GM12875 (cell line): ENCODE measurements around the gene GPRC5C.

ENCODE experiments used
- H3K4me3 ChIP-seq: one replicate; pipeline ENCODE4 v1.5.1; 2011; ENCODE audit warnings: low read depth, low read length, control low read depth
- CTCF ChIP-seq: IDR thresholded peaks from 2 replicates; pipeline ENCODE4 v1.5.1; 2011; ENCODE audit warnings: low read depth, mild to moderate bottlenecking, control low read depth, inconsistent platforms, low read length, moderate library complexity, borderline replicate concordance; ENCODE audit not compliant: insufficient read depth

Gene GPRC5C

DNA sequence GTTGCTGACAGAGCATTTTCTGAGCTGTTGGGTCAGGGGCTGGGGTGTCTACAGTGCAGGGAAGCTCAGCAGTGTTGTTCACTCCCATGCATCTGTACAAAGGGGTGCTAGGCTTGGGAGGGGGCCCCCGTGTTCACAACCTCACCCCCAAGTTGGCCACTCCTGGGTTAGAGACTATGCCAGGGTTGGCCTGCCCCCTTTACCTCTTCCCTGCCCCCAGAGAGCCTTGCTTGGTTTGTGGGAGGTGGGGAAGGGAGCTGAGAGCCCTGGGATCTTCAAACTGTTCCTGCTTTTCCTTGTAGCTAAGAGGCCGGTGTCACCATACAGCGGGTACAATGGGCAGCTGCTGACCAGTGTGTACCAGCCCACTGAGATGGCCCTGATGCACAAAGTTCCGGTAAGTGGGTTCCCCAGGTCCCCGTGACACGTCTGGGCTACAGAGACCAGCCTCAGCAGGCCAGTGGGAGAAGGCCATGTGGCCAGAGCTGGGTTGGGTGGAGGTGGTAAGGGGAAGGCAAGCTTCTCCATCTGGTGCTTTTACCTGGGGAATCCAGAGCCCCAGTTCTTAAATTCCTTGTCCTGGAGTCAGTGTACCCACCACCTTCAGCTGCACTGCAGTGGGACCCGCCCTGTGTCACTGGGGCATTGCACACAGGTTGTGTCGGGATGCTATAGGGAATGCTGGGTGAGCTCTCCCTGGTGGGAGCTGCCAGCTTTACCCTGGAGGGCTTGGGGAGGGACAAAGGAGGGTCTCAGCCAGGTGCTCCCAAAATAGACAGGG, 11.8 kb downstream of the GPRC5C start:
- no peak overlapping the region for H3K4me3 ChIP-seq
- no peak for TF ChIP-seq CTCF

DNA sequence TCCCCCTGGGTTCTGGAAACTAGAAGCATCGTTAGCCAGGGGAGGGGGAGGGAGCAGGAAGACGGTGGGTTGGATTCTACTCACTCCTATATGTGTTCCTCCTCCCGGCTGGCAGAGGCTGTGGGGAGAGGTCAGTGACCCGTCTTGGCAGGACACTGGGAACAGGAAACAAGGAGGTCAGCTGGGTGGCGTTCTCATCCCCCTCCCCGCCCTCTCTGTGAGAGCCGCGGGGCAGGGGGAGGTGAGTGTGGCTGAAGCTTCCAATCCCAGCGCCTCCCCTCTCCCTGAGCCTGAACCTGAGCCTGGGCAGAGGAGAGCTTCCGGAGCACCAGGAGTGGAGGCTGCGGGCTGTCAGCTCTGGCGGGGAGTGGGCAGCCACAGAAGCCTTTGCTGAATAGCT, 12.5 kb downstream of the GPRC5C start:
- TF ChIP-seq CTCF: no peak
- H3K4me3 ChIP-seq: no peak overlapping the region

- H3K4me3 ChIP-seq: no peak overlapping the region
- no peak for TF ChIP-seq CTCF
Measured at GRCh38 chr17:74445158-74445557, 13.3 kb downstream of the GPRC5C start.

GRCh38 chr17:74446551-74447500, 14.9 kb downstream of the GPRC5C start:
- no peak for TF ChIP-seq CTCF
- no peak overlapping the region for H3K4me3 ChIP-seq

GRCh38 chr17:74447628-74448159, 15.8 kb downstream of the GPRC5C start:
- no peak for TF ChIP-seq CTCF

GRCh38 chr17:74448756-74449155, 16.9 kb downstream of the GPRC5C start:
- H3K4me3 ChIP-seq: no peak overlapping the region

More at GRCh38 chr17:74447628-74448159, 15.8 kb downstream of the GPRC5C start:
- no peak overlapping the region for H3K4me3 ChIP-seq

More at GRCh38 chr17:74448756-74449155, 16.9 kb downstream of the GPRC5C start:
- TF ChIP-seq CTCF: no peak
